ENCODE results near the gene SCCPDH. TPM values are rescaled to one million over a fixed set of nuclear protein-coding genes. Genes with fewer than 3 reads are reported as not detected.
A peak's percentile ranks its signal among the peaks of the same experiment; 100 is the strongest.

Gene SCCPDH
- total RNA-seq, 2 donors from 2014 or later = 21.4 to 23.1 TPM

GRCh38 chr1:246761396-246761795, 37.2 kb downstream of the SCCPDH start:
- Histone ChIP-seq H3K4me3 (no peak overlapping the region), H3K27ac (no peak overlapping the region), H3K9me3 (no peaks in the 10 kb centered on the region), H3K4me1 (no peaks in the 10 kb centered on the region), H3K27me3 (no peaks in the 10 kb centered on the region), H3K36me3 (peaks cover 44% of the 10 kb centered on the region)
- no peak for DNase-seq (ENCODE audit: low spot score)
- TF ChIP-seq CTCF (IDR thresholded peaks at IDR 0.05) = no peak

- Histone ChIP-seq H3K27me3 (no peaks in the 10 kb centered on the region), H3K27ac (no peak overlapping the region), H3K4me3 (no peak overlapping the region), H3K36me3 (peaks cover 52% of the 10 kb centered on the region), H3K9me3 (no peaks in the 10 kb centered on the region), H3K4me1 (no peaks in the 10 kb centered on the region)
- no peak for DNase-seq (ENCODE audit: low spot score)
- no peak for TF ChIP-seq CTCF (IDR thresholded peaks at IDR 0.05)
Measured at GRCh38 chr1:246765521-246765920, 41.3 kb downstream of the SCCPDH start.

- no peaks in the 10 kb centered on the region for H3K4me1 ChIP-seq
- no peak for TF ChIP-seq CTCF (IDR thresholded peaks at IDR 0.05)
- no peak overlapping the region for H3K4me3 ChIP-seq
- H3K27ac ChIP-seq = peak overlapping the region; percentile 41 to 45
- no peaks in the 10 kb centered on the region for H3K9me3 ChIP-seq
- H3K36me3 ChIP-seq = peaks cover 28% of the 10 kb centered on the region
- DNase-seq (ENCODE audit: low spot score) = no peak
- no peaks in the 10 kb centered on the region for H3K27me3 ChIP-seq
Measured at GRCh38 chr1:246768403-246769020, 44.3 kb downstream of the SCCPDH start.

GRCh38 chr1:246769306-246769705, 45.1 kb downstream of the SCCPDH start:
- Histone ChIP-seq H3K36me3 (peaks cover 28% of the 10 kb centered on the region), H3K4me1 (no peaks in the 10 kb centered on the region), H3K27me3 (no peaks in the 10 kb centered on the region), H3K4me3 (no peak overlapping the region), H3K9me3 (no peaks in the 10 kb centered on the region), H3K27ac (peak overlapping the region; percentile 41 to 45)
- DNase-seq (ENCODE audit: low spot score) = peak; percentile 89
- no peak for TF ChIP-seq CTCF (IDR thresholded peaks at IDR 0.05)

- no peaks in the 10 kb centered on the region for H3K9me3 ChIP-seq
- peaks cover 32% of the 10 kb centered on the region for H3K36me3 ChIP-seq
Measured at GRCh38 chr1:246771366-246771765, 47.2 kb downstream of the SCCPDH start.

More at GRCh38 chr1:246771366-246771765, 47.2 kb downstream of the SCCPDH start:
- no peak for DNase-seq (ENCODE audit: low spot score)
- Histone ChIP-seq H3K27me3 (no peaks in the 10 kb centered on the region), H3K4me3 (no peak overlapping the region), H3K4me1 (no peaks in the 10 kb centered on the region), H3K27ac (no peak overlapping the region)
- no peak for TF ChIP-seq CTCF (IDR thresholded peaks at IDR 0.05)
